ENCODE data around the gene CCDC60.

DNA sequence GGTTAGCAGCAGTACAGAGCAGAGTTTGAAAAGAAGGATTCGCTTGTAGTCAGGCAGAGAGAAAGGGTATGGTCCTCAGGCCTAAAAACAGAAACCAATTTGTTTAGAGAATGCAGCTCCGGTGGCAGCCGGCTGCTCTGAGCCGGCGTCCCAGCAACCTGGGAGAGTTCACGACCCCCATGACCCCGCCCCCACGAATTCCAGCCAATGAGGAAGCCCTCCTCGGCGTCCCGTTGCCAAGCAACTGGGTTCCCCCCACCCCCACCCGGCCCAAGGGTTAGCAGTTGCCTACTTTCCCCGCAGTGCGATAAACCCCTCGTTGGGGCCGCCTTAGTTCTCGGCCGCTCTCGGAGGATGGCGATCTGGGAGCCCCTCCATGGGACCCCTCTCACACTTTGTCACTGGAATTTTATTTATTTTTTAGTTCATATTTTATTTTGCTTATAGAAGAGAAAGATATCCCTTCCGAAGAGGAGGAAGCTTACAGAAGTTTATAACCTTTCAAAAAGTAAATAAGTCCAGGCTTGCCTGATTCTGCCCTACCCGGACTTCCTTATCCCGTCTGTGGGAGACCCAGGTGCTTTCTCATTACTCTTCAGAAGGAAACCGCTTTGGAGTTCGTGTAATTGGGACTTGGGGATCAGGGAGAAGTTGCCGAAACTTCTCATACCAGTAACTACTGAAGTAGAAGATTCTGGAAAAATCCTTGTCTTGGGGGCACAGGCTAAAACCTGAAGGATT, at the start of gene CCDC60:
- TF ChIP-seq POLR2AphosphoS5 (IDR thresholded peaks at IDR 0.05): peak; percentile 8
- TF ChIP-seq, protein P1, sequence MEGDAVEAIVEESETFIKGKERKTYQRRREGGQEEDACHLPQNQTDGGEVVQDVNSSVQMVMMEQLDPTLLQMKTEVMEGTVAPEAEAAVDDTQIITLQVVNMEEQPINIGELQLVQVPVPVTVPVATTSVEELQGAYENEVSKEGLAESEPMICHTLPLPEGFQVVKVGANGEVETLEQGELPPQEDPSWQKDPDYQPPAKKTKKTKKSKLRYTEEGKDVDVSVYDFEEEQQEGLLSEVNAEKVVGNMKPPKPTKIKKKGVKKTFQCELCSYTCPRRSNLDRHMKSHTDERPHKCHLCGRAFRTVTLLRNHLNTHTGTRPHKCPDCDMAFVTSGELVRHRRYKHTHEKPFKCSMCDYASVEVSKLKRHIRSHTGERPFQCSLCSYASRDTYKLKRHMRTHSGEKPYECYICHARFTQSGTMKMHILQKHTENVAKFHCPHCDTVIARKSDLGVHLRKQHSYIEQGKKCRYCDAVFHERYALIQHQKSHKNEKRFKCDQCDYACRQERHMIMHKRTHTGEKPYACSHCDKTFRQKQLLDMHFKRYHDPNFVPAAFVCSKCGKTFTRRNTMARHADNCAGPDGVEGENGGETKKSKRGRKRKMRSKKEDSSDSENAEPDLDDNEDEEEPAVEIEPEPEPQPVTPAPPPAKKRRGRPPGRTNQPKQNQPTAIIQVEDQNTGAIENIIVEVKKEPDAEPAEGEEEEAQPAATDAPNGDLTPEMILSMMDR (IDR thresholded peaks at IDR 0.05): no peak
- no peak for TF ChIP-seq POLR2A (IDR thresholded peaks at IDR 0.05)

Measured in prostate gland (tissue), 2 donors.